K562 (cell line): ENCODE measurements around the gene KCTD1. TPM values are rescaled to one million over a fixed set of nuclear protein-coding genes. Genes with fewer than 3 reads are reported as not detected.

Experiments used
- ATAC-seq: fragments of 200-7000 bp; cut with Tn5 transposase; 3 replicates; pipeline ENCODE4 v1.9.1; 2020; ENCODE audit warnings: moderate library complexity
- BruUV-seq: library from RNA; stranded (reverse); fragments of 400-500 nt; replicated peaks from 2 replicates; lab custom pipeline; 2021; lab: Mats Ljungman, UMichigan
- CTCF ChIA-PET: fragments of 300-600 bp; formaldehyde crosslinking; extraction: SDS; loops from one replicate; lab custom pipeline; 2021; ENCODE audit warnings: low intra/inter-chr PET ratio; lab: Yijun Ruan, JAX
- POLR2A ChIA-PET: fragments of 300-600, 350-650 bp; sonication (Branson Sonifier 250); formaldehyde crosslinking; extraction: SDS; loops from one replicate; lab custom pipeline; 2021; ENCODE audit warnings: antibody characterized with exemption, inconsistent platforms; lab: Yijun Ruan, JAX
- DNase-seq, 4 experiments: peaks; one replicate each; pipeline versions ENCODE4 v3.0.0 to v3.0.0-alpha.2; 2011 to 2018; ENCODE audit warnings: low spot score in 3 of 4, mixed read lengths in 3 of 4; ENCODE audit errors: extremely low read depth in 1 of 4
- FAIRE-seq: peaks from 2 replicates; lab custom pipeline; 2011; peaks lifted over from hg19 to GRCh38; lab: Jason Lieb, UNC
- H2AFZ ChIP-seq: 2 replicates; pipeline ENCODE4 v1.6.0; 2011; ENCODE audit warnings: low read depth, low read length, control low read depth, inconsistent platforms
- H3K27ac ChIP-seq: fragments of 200-600 bp; 3 replicates; pipeline ENCODE4 v1.8.0; 2011; ENCODE audit warnings: low read depth, mild to moderate bottlenecking, control low read depth, inconsistent platforms, low read length, moderate library complexity, mixed read lengths; ENCODE audit errors: extremely low read depth
- H3K27me3 ChIP-seq, 2 experiments: fragments of 300-600 bp in 1 of 2; 2 replicates in 1 of 2; 3 replicates in 1 of 2; pipeline versions ENCODE4 v1.6.0 to v1.8.0; 2011; ENCODE audit warnings: inconsistent platforms in 2 of 2, low read length in 2 of 2, mild to moderate bottlenecking in 1 of 2, mixed read lengths in 1 of 2, moderate library complexity in 1 of 2; ENCODE audit not compliant: control insufficient read depth in 2 of 2, insufficient read depth in 2 of 2
- H3K36me3 ChIP-seq: fragments of 300-600 bp; 3 replicates; pipeline ENCODE4 v1.8.0; 2011; ENCODE audit warnings: mild to moderate bottlenecking, low read length, inconsistent platforms; ENCODE audit not compliant: control insufficient read depth, insufficient read depth
- H3K4me1 ChIP-seq, 2 experiments: fragments of 200-600 bp in 1 of 2; replicated peaks in 1 of 2; 2 replicates in 1 of 2; 3 replicates in 1 of 2; pipeline versions ENCODE4 v1.5.1 to v1.8.0; 2011; ENCODE audit warnings: inconsistent platforms in 2 of 2, low read length in 2 of 2, mild to moderate bottlenecking in 1 of 2, mixed read lengths in 1 of 2, moderate library complexity in 1 of 2; ENCODE audit not compliant: control insufficient read depth in 2 of 2, insufficient read depth in 2 of 2
- H3K4me2 ChIP-seq: 2 replicates; pipeline ENCODE4 v1.6.1; 2011; ENCODE audit warnings: low read length, control low read depth, inconsistent platforms, mixed read lengths; ENCODE audit not compliant: insufficient read depth
- H3K4me3 ChIP-seq: fragments of 200-600 bp; sonication (generic), shearing (Covaris generic); 2 replicates; pipeline ENCODE4 v1.5.1; 2016; ENCODE audit warnings: control low read depth, inconsistent platforms
- H3K79me2 ChIP-seq: fragments of 200-600 bp; 3 replicates; pipeline ENCODE4 v1.8.0; 2011; ENCODE audit warnings: low read length, inconsistent platforms; ENCODE audit not compliant: control insufficient read depth, insufficient read depth
- H3K9ac ChIP-seq, 2 experiments: 2 replicates each; pipeline versions ENCODE4 v1.6.0 to v1.6.1; 2011; ENCODE audit warnings: low read depth in 2 of 2, low read length in 2 of 2, control low read depth in 1 of 2, inconsistent platforms in 1 of 2, mild to moderate bottlenecking in 1 of 2, mixed read lengths in 1 of 2; ENCODE audit not compliant: insufficient read depth in 1 of 2
- H3K9me1 ChIP-seq: one replicate; pipeline ENCODE4 v1.6.0; 2011; ENCODE audit warnings: inconsistent platforms, mild to moderate bottlenecking, low read length, moderate library complexity; ENCODE audit not compliant: control insufficient read depth, insufficient read depth
- H3K9me3 ChIP-seq: replicated peaks from 2 replicates; pipeline ENCODE4 v1.5.1; 2011; ENCODE audit warnings: low read depth, low read length, inconsistent platforms; ENCODE audit not compliant: control insufficient read depth, insufficient read depth
- H4K20me1 ChIP-seq: replicated peaks from 2 replicates; pipeline ENCODE4 v1.6.1; 2011; ENCODE audit warnings: low read length, inconsistent platforms, mixed read lengths; ENCODE audit not compliant: control insufficient read depth, insufficient read depth
- BRD4 ChIP-seq: fragments of 200-600 bp; sonication (generic); IDR thresholded peaks from 2 replicates; pipeline ENCODE4 v1.6.1; 2017; ENCODE audit warnings: inconsistent platforms
- C11orf30 ChIP-seq: fragments of 450-650 bp; IDR thresholded peaks from 2 replicates; pipeline ENCODE4 v1.6.1; 2016; ENCODE audit warnings: low read depth, mild to moderate bottlenecking
- MCM3 ChIP-seq: fragments of 450-650 bp; IDR thresholded peaks from 2 replicates; pipeline ENCODE4 v1.6.1; 2016
- MCM7 ChIP-seq, 2 experiments: fragments of 450-650 bp; IDR thresholded peaks; 2 replicates each; pipeline ENCODE4 v1.6.1; 2016 to 2018
- PHF21A ChIP-seq: fragments of 450-650 bp; IDR thresholded peaks from 2 replicates; pipeline ENCODE4 v1.6.1; 2017; ENCODE audit warnings: low read depth, borderline replicate concordance
- POU5F1 ChIP-seq: fragments of 150-350 bp; IDR thresholded peaks from 2 replicates; pipeline ENCODE4 v1.6.1; 2014; ENCODE audit warnings: borderline replicate concordance, low read length, low read depth, mild to moderate bottlenecking; ENCODE audit not compliant: partially characterized antibody
- RCOR1 ChIP-seq, 2 experiments: IDR thresholded peaks; 2 replicates each; pipeline ENCODE4 v1.6.1; 2012; ENCODE audit warnings: low read depth in 2 of 2, low read length in 2 of 2, borderline replicate concordance in 1 of 2, improper control_type of control experiment in 1 of 2
- SMARCA4 ChIP-seq: fragments of 450-650 bp; IDR thresholded peaks from 2 replicates; pipeline ENCODE4 v1.6.1; 2016
- STAT5A ChIP-seq: IDR thresholded peaks from 2 replicates; pipeline ENCODE4 v1.6.1; 2012; ENCODE audit warnings: low read length, inconsistent platforms, borderline replicate concordance
- STAT6 ChIP-seq: sonication (generic); formaldehyde crosslinking; IDR thresholded peaks from 2 replicates; pipeline ENCODE4 v1.8.1; 2023; ENCODE audit warnings: mild to moderate bottlenecking, missing genetic modification reagents
- ZC3H4 ChIP-seq: sonication (generic); formaldehyde crosslinking; IDR thresholded peaks from 2 replicates; pipeline ENCODE4 v1.9.0; 2021; ENCODE audit warnings: missing genetic modification reagents, borderline replicate concordance
- ZFP1 ChIP-seq: fragments of 450-650 bp; formaldehyde crosslinking; IDR thresholded peaks from 2 replicates; pipeline ENCODE4 v1.4.0; 2020; ENCODE audit warnings: mild to moderate bottlenecking, mixed read lengths
- ZFPM2 ChIP-seq: fragments of 250-450 bp; sonication (Bioruptor Pico); IDR thresholded peaks from 2 replicates; pipeline ENCODE4 v1.5.1; 2022; ENCODE audit warnings: mild to moderate bottlenecking
- ZNF3 ChIP-seq: fragments of 250-450 bp; sonication (Bioruptor Pico); IDR thresholded peaks from 2 replicates; pipeline ENCODE4 v1.5.0; 2021; ENCODE audit warnings: mild to moderate bottlenecking, moderate library complexity
- ZNF717 ChIP-seq: fragments of 250-450 bp; sonication (Bioruptor Pico); IDR thresholded peaks from 2 replicates; pipeline ENCODE4 v1.5.0; 2021
- WGBS: fragments of 100-300 bp; shearing (Covaris generic); methylation state at CpG from one replicate; pipeline ENCODE4 v1.1.6; 2016; ENCODE audit warnings: low coverage, mixed read lengths; ENCODE audit not compliant: insufficient coverage; ENCODE audit errors: missing lambda C conversion rate; 5-methylcytosine and 5-hydroxymethylcytosine counted together
- in situ Hi-C: fragments of 300-500 bp; cut with MboI; formaldehyde crosslinking; loops from 4 replicates; pipeline ENCODE4 v1.15.0; 2018; ENCODE audit warnings: inconsistent platforms, mixed read lengths
- intact Hi-C: fragments of 100-400 bp; cut with micrococcal nuclease; formaldehyde crosslinking; loops from 2 replicates; pipeline ENCODE4 v1.14.2; 2022
- polyA plus RNA-seq, 8 experiments: library from polyadenylated mRNA; depleted of rRNA in 4 of 8; stranded (reverse) in 5 of 8; unstranded in 3 of 8; fragments of >200 nt; fragmentation: Nextera tagmentation in 2 of 8; fragmentation: Illumina TruSeq in 1 of 8; extraction: Ambion mirVana in 2 of 8; extraction: Trizol in 1 of 8; gene quantifications; 2 replicates each; pipeline versions ENCODE4 v1.2.1 to v1.2.3, GENCODE V29; 2011 to 2014; ENCODE audit warnings: inconsistent platforms in 1 of 8, missing spikeins in 1 of 8
- total RNA-seq, 7 experiments: library from RNA; depleted of rRNA in 6 of 7; stranded (reverse); fragments of >200 nt in 6 of 7; fragmentation: Illumina TruSeq in 2 of 7; extraction: Trizol in 2 of 7; gene quantifications; 2 replicates each; pipeline versions ENCODE4 v1.2.1 to v1.2.3, GENCODE V29; 2011 to 2021; ENCODE audit warnings: low replicate concordance in 1 of 7

KCTD1 gene
- total and polyA plus RNA-seq, 9 of the 15 experiments (the other 6 are each of a cell fraction or from before 2014, with no cell fraction given): not detected

DNA sequence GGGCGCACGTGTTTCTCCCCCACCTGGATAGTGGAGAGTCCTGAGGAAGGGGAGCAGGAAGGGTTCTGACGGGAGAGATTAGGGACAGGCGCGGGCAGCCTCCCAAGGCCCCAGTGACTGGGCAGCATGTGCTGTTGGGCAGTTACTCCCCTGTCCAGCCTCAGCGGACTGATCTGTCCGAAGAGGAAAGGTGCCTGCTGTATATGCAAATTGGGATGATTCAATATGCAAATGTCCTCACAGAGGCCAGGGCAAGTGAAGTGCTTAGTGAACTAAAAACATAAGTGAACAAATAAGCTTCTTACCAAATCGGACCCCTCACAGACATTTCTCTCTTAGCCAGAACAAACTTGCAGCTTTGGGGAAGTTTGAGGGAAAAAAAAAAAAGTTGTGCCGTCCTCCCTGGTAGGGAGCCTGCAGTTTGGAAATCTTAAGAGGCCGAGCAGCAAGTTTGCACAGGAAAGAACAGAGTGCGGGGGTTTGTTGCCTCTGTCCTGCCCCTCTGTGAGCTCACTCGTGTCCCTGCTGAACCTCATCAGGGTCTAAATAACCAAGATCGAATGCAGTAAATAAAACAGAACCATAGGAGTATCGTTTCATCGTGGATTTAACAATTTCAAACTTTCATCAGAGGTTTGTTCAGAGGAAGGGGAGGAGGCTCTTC, 141.4 kb downstream of the KCTD1 start:
- no peak for TF ChIP-seq ZFPM2 (CRISPR knock-in tag)
- no peak for TF ChIP-seq SMARCA4
- no peak for TF ChIP-seq MCM7 (IDR thresholded peaks at IDR 0.05)
- no peak for TF ChIP-seq ZC3H4 (CRISPR knock-in tag)
- no peak for TF ChIP-seq BRD4
- no peak for TF ChIP-seq PHF21A
- no peak for TF ChIP-seq STAT6
- TF ChIP-seq MCM3: no peak
- TF ChIP-seq ZNF717 (CRISPR knock-in tag): no peak
- TF ChIP-seq ZNF3: no peak
- no peak for TF ChIP-seq POU5F1
- TF ChIP-seq C11orf30: no peak
- no peak for TF ChIP-seq ZFP1
- no peak for TF ChIP-seq RCOR1 (IDR thresholded peaks at IDR 0.05; ENCODE audit: borderline replicate concordance in 1 of 2, low read depth in 2 of 2, low read length in 2 of 2)
- TF ChIP-seq STAT5A: no peak
- Histone ChIP-seq H2AFZ (peak overlapping the region; percentile 7; the same call in 1 of the 2 replicates), H3K4me2 (peak overlapping the region; percentile 2; the same call in 1 of the 2 replicates), H3K36me3 (no peaks in the 10 kb centered on the region), H3K9me1 (no peaks in the 10 kb centered on the region), H3K79me2 (no peaks in the 10 kb centered on the region), H3K4me1 (peaks cover 0 to 3% of the 10 kb centered on the region in 2 experiments; a peak in 1 of 5 replicates), H4K20me1 (no peaks in the 10 kb centered on the region), H3K9ac (no peak overlapping the region), H3K4me3 (no peak overlapping the region), H3K27ac (no peak overlapping the region), H3K9me3 (no peaks in the 10 kb centered on the region), H3K27me3 (peaks cover 20 to 32% of the 10 kb centered on the region in 2 experiments; a peak in 4 of 5 replicates)
- intact Hi-C loops: loop anchor here (10.0 kb wide), 1 partner anchor 238 kb away; no protein-coding TSS in a partner anchor
- ATAC-seq (peak; percentile 66), DNase-seq (peak in 1 of 4 experiments; percentile 12), FAIRE-seq (no peak)
- in situ Hi-C loops: no loop called here
- ChIA-PET POLR2A (no interaction called here), CTCF (no interaction called here)
- WGBS: 9% methylated on average over 15 of the region's 15 CpGs
- BruUV-seq: no TSS peak
